Naive thymus-derived CD4-positive, alpha-beta T cell (primary cell): ENCODE data around the gene CA10. TPM values are rescaled to one million over a fixed set of nuclear protein-coding genes. Genes with fewer than 3 reads are reported as not detected.

ENCODE experiments used
- ATAC-seq: fragments of 150-1000 bp; cut with Tn5 transposase; 2 replicates; pipeline ENCODE4 v1.10.0; 2021; ENCODE audit warnings: mild to moderate bottlenecking, moderate library complexity
- CTCF ChIA-PET: fragments of 350-600 bp; sonication (Branson Sonifier 250); formaldehyde crosslinking; loops from one replicate; lab custom pipeline; 2021; ENCODE audit warnings: antibody characterized with exemption; lab: Charles Lee
- POLR2A ChIA-PET: fragments of 350-600 bp; sonication (Branson Sonifier 250); formaldehyde crosslinking; loops from one replicate; lab custom pipeline; 2021; ENCODE audit warnings: antibody characterized with exemption, inconsistent platforms; lab: Charles Lee
- DNase-seq, 9 donors: peaks; one replicate each; pipeline versions ENCODE4 v3.0.0 to v3.0.0-alpha.2; 2020 to 2022; ENCODE audit warnings: mixed read lengths in 1 of 9
- H3K27ac ChIP-seq: one replicate; pipeline ENCODE4 v1.7.0; 2013; ENCODE audit warnings: mild to moderate bottlenecking, low read depth, low read length, moderate library complexity
- H3K27me3 ChIP-seq, 2 donors: one replicate each; pipeline ENCODE4 v1.7.0; 2013; ENCODE audit warnings: low read length in 2 of 2, mild to moderate bottlenecking in 2 of 2, moderate library complexity in 2 of 2; ENCODE audit not compliant: control insufficient read depth in 2 of 2, insufficient read depth in 2 of 2
- H3K36me3 ChIP-seq, 3 experiments: 1 replicate in 2 of 3; 2 replicates in 1 of 3; pipeline ENCODE4 v1.7.0; 2013; ENCODE audit warnings: low read length in 3 of 3, mild to moderate bottlenecking in 3 of 3, moderate library complexity in 1 of 3; ENCODE audit not compliant: insufficient read depth in 3 of 3, control insufficient read depth in 2 of 3
- H3K4me1 ChIP-seq, 2 donors: one replicate each; pipeline ENCODE4 v1.7.0; 2013; ENCODE audit warnings: low read length in 2 of 2, mild to moderate bottlenecking in 2 of 2, moderate library complexity in 1 of 2; ENCODE audit not compliant: control insufficient read depth in 2 of 2, insufficient read depth in 2 of 2
- H3K4me3 ChIP-seq: 2 replicates; pipeline ENCODE4 v1.7.0; 2013; ENCODE audit warnings: mild to moderate bottlenecking, low read length
- H3K9me3 ChIP-seq, 3 experiments: 1 replicate in 2 of 3; 2 replicates in 1 of 3; pipeline ENCODE4 v1.7.0; 2013; ENCODE audit warnings: low read length in 3 of 3; ENCODE audit not compliant: control insufficient read depth in 2 of 3
- H3K27ac Mint-ChIP-seq, 9 donors: one replicate each; pipeline ENCODE4 v1.8.0; 2020 to 2022; ENCODE audit warnings: mixed read lengths in 9 of 9, mild to moderate bottlenecking in 8 of 9, moderate library complexity in 5 of 9, inconsistent platforms in 2 of 9
- H3K27me3 Mint-ChIP-seq, 5 donors: one replicate each; pipeline ENCODE4 v1.8.0; 2021 to 2022; ENCODE audit warnings: mixed read lengths in 5 of 5, mild to moderate bottlenecking in 1 of 5
- H3K36me3 Mint-ChIP-seq, 5 donors: one replicate each; pipeline ENCODE4 v1.8.0; 2020 to 2022; ENCODE audit warnings: mixed read lengths in 5 of 5, mild to moderate bottlenecking in 3 of 5, inconsistent platforms in 1 of 5
- H3K4me1 Mint-ChIP-seq, 7 donors: one replicate each; pipeline ENCODE4 v1.8.0; 2020 to 2022; ENCODE audit warnings: mixed read lengths in 7 of 7, mild to moderate bottlenecking in 3 of 7, inconsistent platforms in 1 of 7
- H3K4me3 Mint-ChIP-seq, 10 donors: one replicate each; pipeline ENCODE4 v1.8.0; 2020 to 2022; ENCODE audit warnings: mild to moderate bottlenecking in 10 of 10, mixed read lengths in 10 of 10, moderate library complexity in 6 of 10, inconsistent platforms in 2 of 10
- H3K9me3 Mint-ChIP-seq, 11 donors: one replicate each; pipeline ENCODE4 v1.8.0; 2020 to 2022; ENCODE audit warnings: mixed read lengths in 11 of 11, mild to moderate bottlenecking in 4 of 11, inconsistent platforms in 1 of 11, moderate library complexity in 1 of 11
- intact Hi-C, 2 donors: fragments of 100-400 bp; cut with micrococcal nuclease; formaldehyde crosslinking; loops; one replicate each; pipeline ENCODE4 v1.15.1; 2023
- polyA plus RNA-seq, 2 donors: library from polyadenylated mRNA; unstranded; fragments of 300-500 nt; fragmentation: Illumina TruSeq; gene quantifications; one replicate each; pipeline ENCODE4 v1.2.3, GENCODE V29; 2021
- total RNA-seq, 6 experiments: library from RNA in 5 of 6; stranded (reverse) in 5 of 6; gene quantifications; 1 replicate in 5 of 6; 2 replicates in 1 of 6; pipeline ENCODE4 v1.2.3 and lab custom pipeline; 2021 to 2026

Gene CA10
- total and polyA plus RNA-seq, 7 experiments from 2014 or later, result not detected

GRCh38 chr17:52027620-52028295 lies 130.8 kb downstream of the CA10 start:
- DNase-seq, result no peak
- peaks cover 0 to 17% (median 4%) of the 10 kb centered on the region in 5 donors for H3K27me3 Mint-ChIP-seq
- no peak overlapping the region for H3K4me3 Mint-ChIP-seq
- Histone ChIP-seq H3K27ac (no peak overlapping the region), H3K4me1 (no peaks in the 10 kb centered on the region), H3K27me3 (no peaks in the 10 kb centered on the region), H3K36me3 (no peaks in the 10 kb centered on the region), H3K4me3 (no peak overlapping the region), H3K9me3 (no peaks in the 10 kb centered on the region)
- intact Hi-C loops, result no loop called here
- H3K9me3 Mint-ChIP-seq, result peaks cover 0 to 3% (median 0%) of the 10 kb centered on the region in 11 donors
- ChIA-PET CTCF (no interaction called here), POLR2A (no interaction called here)
- no peak for ATAC-seq
- no peaks in the 10 kb centered on the region for H3K36me3 Mint-ChIP-seq
- no peaks in the 10 kb centered on the region for H3K4me1 Mint-ChIP-seq
- no peak overlapping the region for H3K27ac Mint-ChIP-seq

GRCh38 chr17:52027081-52027480 lies 131.4 kb downstream of the CA10 start:
- H3K27ac Mint-ChIP-seq, result no peak overlapping the region
- no peak overlapping the region for H3K4me3 Mint-ChIP-seq
- peaks cover 0 to 8% (median 0%) of the 10 kb centered on the region in 11 donors for H3K9me3 Mint-ChIP-seq
- H3K4me1 Mint-ChIP-seq, result no peaks in the 10 kb centered on the region
- H3K4me3 ChIP-seq, result no peak overlapping the region
- H3K27me3 ChIP-seq, result no peaks in the 10 kb centered on the region
- no peaks in the 10 kb centered on the region for H3K36me3 Mint-ChIP-seq
- H3K27ac ChIP-seq, result no peak overlapping the region
- ATAC-seq (no peak), DNase-seq (no peak)
- POLR2A ChIA-PET, result no interaction called here
- intact Hi-C loops, result no loop called here
- CTCF ChIA-PET, result no interaction called here
- no peaks in the 10 kb centered on the region for H3K4me1 ChIP-seq
- peaks cover 0 to 24% (median 4%) of the 10 kb centered on the region in 5 donors for H3K27me3 Mint-ChIP-seq
- H3K36me3 ChIP-seq, result no peaks in the 10 kb centered on the region
- H3K9me3 ChIP-seq, result no peaks in the 10 kb centered on the region

DNA sequence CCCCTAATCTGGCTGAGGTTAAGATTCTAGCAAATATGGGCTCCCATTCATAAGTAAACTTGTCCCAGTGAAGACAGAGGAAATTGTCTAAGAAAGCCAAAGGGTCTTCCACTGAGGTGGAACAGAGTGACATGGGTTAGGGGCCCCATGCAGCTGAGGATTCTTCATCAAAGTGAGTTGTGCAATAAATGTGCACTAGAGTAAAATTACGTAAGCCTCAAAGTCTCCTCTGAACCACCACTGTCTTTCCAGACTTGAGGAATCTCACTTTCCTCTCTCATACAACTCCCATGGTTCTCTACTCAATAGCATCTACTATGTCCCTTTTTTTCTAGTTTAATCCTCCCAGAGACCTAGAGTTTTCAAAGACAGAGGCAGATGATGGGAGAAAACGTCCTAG lies 132.4 kb downstream of the CA10 start:
- DNase-seq, result no peak
- Histone ChIP-seq H3K27ac (no peak overlapping the region), H3K27me3 (no peaks in the 10 kb centered on the region), H3K4me1 (no peaks in the 10 kb centered on the region), H3K4me3 (no peak overlapping the region), H3K36me3 (no peaks in the 10 kb centered on the region), H3K9me3 (no peaks in the 10 kb centered on the region)
- H3K4me1 Mint-ChIP-seq, result no peaks in the 10 kb centered on the region
- intact Hi-C loops, result no loop called here
- no peak overlapping the region for H3K27ac Mint-ChIP-seq
- ChIA-PET POLR2A (interaction anchor here (0.6 kb wide), 1 partner anchor 11 kb away, joined by 5 read pairs; no protein-coding TSS in a partner anchor), CTCF (no interaction called here)
- H3K27me3 Mint-ChIP-seq, result peaks cover 0 to 34% (median 10%) of the 10 kb centered on the region in 5 donors
- peaks cover 0 to 14% (median 5%) of the 10 kb centered on the region in 11 donors for H3K9me3 Mint-ChIP-seq
- no peak for ATAC-seq
- no peak overlapping the region for H3K4me3 Mint-ChIP-seq
- no peaks in the 10 kb centered on the region for H3K36me3 Mint-ChIP-seq

DNA sequence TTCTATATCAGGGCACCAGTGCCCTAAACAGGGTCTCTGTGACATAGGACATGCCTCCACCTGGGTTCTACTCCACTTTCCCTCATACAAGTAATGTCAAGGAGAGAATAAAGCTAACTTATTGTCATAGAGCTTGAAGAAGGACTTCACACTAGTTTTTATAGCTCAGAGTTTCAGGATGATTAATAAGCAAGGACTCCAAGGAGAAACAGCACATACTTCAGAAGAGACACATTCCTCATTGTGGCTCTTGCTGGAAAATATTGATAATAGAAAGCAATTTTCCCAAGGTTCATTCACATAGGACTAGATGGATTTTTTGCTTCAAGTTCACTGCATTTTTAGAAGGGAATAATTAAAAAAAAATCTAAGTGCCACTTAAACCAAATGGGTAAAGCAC lies 133.3 kb downstream of the CA10 start:
- CTCF ChIA-PET, result no interaction called here

DNA sequence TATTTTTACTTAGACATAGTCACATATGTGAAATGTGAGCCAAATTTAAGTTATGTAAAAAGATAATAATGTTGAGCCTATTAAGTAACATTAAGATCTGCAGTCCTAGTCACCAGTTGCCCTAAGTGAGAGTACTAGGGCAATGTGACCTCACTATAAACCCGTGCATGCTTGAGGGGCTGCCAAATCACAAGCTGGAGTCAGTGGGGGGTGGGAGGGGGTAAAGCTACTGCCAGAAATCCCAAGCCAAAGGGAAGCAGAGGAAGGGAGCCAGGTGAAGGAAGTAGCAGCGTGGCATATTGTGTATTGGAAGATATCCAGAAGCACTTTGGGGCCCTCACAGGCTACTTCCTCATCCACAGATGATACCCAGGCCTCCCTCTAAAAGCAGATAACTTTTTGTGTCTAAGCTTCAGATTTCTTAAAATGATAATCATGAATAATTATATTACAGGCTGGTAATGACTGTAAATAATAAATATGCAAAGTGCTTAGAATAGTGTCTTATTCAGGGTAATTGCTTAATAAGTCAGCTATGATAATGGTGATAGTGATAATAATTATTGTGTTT lies 134.1 kb downstream of the CA10 start:
- H3K4me1 ChIP-seq, result no peaks in the 10 kb centered on the region
- Mint-ChIP-seq H3K27ac (no peak overlapping the region), H3K4me1 (no peaks in the 10 kb centered on the region), H3K36me3 (no peaks in the 10 kb centered on the region), H3K9me3 (peaks cover 0 to 14% (median 5%) of the 10 kb centered on the region in 11 donors), H3K4me3 (no peak overlapping the region), H3K27me3 (peaks cover 0 to 38% (median 10%) of the 10 kb centered on the region in 5 donors)
- DNase-seq, result no peak
- no peak overlapping the region for H3K27ac ChIP-seq
- intact Hi-C loops, result no loop called here
- H3K9me3 ChIP-seq, result no peaks in the 10 kb centered on the region
- H3K36me3 ChIP-seq, result no peaks in the 10 kb centered on the region
- ChIA-PET CTCF (no interaction called here), POLR2A (no interaction called here)
- H3K27me3 ChIP-seq, result no peaks in the 10 kb centered on the region
- ATAC-seq, result no peak
- H3K4me3 ChIP-seq, result no peak overlapping the region

More for the DNA sequence above, 133.3 kb downstream of the CA10 start:
- Histone ChIP-seq H3K27ac (no peak overlapping the region), H3K4me3 (no peak overlapping the region), H3K36me3 (no peaks in the 10 kb centered on the region), H3K4me1 (no peaks in the 10 kb centered on the region), H3K9me3 (no peaks in the 10 kb centered on the region), H3K27me3 (no peaks in the 10 kb centered on the region)
- no peak overlapping the region for H3K27ac Mint-ChIP-seq
- intact Hi-C loops, result no loop called here
- H3K4me3 Mint-ChIP-seq, result no peak overlapping the region
- H3K9me3 Mint-ChIP-seq, result peaks cover 0 to 14% (median 5%) of the 10 kb centered on the region in 11 donors
- H3K4me1 Mint-ChIP-seq, result no peaks in the 10 kb centered on the region
- H3K36me3 Mint-ChIP-seq, result no peaks in the 10 kb centered on the region
- peaks cover 0 to 38% (median 10%) of the 10 kb centered on the region in 5 donors for H3K27me3 Mint-ChIP-seq
- no peak for ATAC-seq
- DNase-seq, result no peak
- POLR2A ChIA-PET, result no interaction called here

DNA sequence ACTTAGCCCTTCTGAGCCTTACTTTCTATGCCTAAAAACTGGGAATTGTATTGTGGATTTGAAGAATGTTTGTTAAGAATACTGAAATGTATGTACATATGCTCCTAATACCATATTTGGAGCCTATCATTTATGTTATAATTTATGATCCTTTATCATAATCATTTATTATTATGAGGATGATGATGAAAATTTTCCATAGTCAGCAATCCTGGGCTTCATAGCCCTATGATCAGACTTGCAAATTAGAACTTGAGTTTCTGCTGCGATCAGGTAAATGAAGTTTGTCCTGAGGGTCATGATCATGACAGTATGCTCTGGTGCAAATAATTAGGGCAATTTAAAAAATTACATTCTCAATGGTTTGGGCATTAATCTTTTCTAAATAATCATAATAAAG lies 147.4 kb downstream of the CA10 start:
- no peak overlapping the region for H3K27ac ChIP-seq
- intact Hi-C loops, result no loop called here
- H3K4me3 ChIP-seq, result no peak overlapping the region
- ATAC-seq (no peak), DNase-seq (no peak)
- no peak overlapping the region for H3K27ac Mint-ChIP-seq
- H3K9me3 ChIP-seq, result no peaks in the 10 kb centered on the region
- H3K4me1 Mint-ChIP-seq, result no peaks in the 10 kb centered on the region
- POLR2A ChIA-PET, result no interaction called here
- peaks cover 0 to 14% (median 5%) of the 10 kb centered on the region in 5 donors for H3K27me3 Mint-ChIP-seq
- H3K36me3 ChIP-seq, result no peaks in the 10 kb centered on the region
- H3K4me1 ChIP-seq, result no peaks in the 10 kb centered on the region
- no peaks in the 10 kb centered on the region for H3K36me3 Mint-ChIP-seq
- CTCF ChIA-PET, result no interaction called here
- peaks cover 0 to 10% (median 0%) of the 10 kb centered on the region in 11 donors for H3K9me3 Mint-ChIP-seq
- H3K4me3 Mint-ChIP-seq, result no peak overlapping the region
- H3K27me3 ChIP-seq, result no peaks in the 10 kb centered on the region

DNA sequence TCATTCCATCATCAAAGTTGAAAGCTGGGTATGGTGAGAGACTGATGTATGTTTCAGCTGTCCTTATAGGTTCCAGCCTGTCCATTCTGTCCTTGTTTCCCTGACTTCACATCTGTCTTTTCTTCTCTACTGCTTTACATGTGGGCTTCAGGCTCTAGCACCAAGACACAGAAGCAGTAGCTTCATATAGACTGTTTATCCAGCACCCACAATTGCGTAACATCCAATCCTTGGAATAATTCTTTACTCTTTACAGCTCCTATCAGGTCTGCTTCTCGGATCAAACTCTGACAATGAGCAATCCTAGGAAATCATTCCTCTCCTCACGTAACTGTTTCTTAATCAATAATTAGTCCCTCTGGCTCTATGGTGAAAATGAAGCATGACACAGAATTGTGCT lies 158.9 kb downstream of the CA10 start:
- H3K36me3 Mint-ChIP-seq, result peaks cover 0 to 3% (median 0%) of the 10 kb centered on the region in 5 donors
- no peaks in the 10 kb centered on the region for H3K4me1 Mint-ChIP-seq
- intact Hi-C loops, result no loop called here
- no peaks in the 10 kb centered on the region for H3K9me3 ChIP-seq
- DNase-seq (no peak), ATAC-seq (no peak)
- no peaks in the 10 kb centered on the region for H3K4me1 ChIP-seq
- ChIA-PET POLR2A (no interaction called here), CTCF (no interaction called here)
- H3K27ac ChIP-seq, result no peak overlapping the region
- H3K27ac Mint-ChIP-seq, result no peak overlapping the region
- no peaks in the 10 kb centered on the region for H3K27me3 ChIP-seq
- H3K4me3 ChIP-seq, result no peak overlapping the region
- peaks cover 0 to 5% (median 0%) of the 10 kb centered on the region in 11 donors for H3K9me3 Mint-ChIP-seq
- H3K36me3 ChIP-seq, result no peaks in the 10 kb centered on the region
- H3K4me3 Mint-ChIP-seq, result no peak overlapping the region
- peaks cover 0 to 13% (median 7%) of the 10 kb centered on the region in 5 donors for H3K27me3 Mint-ChIP-seq
